C4-2B (cell line): ENCODE measurements around the gene AACS.

Experiments
- CTCF ChIP-seq: fragments of 450-650 bp; conservative IDR thresholded peaks from 2 replicates; pipeline ENCODE4 v1.5.1; 2017; ENCODE audit warnings: mild to moderate bottlenecking
- ZFX ChIP-seq: fragments of 450-650 bp; IDR thresholded peaks from 2 replicates; pipeline ENCODE4 v1.6.1; 2017

- no peak for TF ChIP-seq CTCF
- TF ChIP-seq ZFX, result no peak
Observed at GRCh38 chr12:125164541-125164940, 99.3 kb downstream of the AACS start.
